Gastrocnemius medialis (tissue), 4 donors: Measurements from ENCODE around the gene SPTBN5. TPM values are rescaled to one million over a fixed set of nuclear protein-coding genes. Genes with fewer than 3 reads are reported as not detected.

Source experiments
- ATAC-seq, 2 donors: fragments of 150-250 bp; one replicate each; pipeline ENCODE4 v1.9.1; 2016
- DNase-seq, 2 donors: peaks; one replicate each; pipeline ENCODE4 v3.0.0-alpha.2; 2019
- H3K27ac ChIP-seq, 4 donors: fragments of 200-600 bp; sonication (generic); 1 replicate in 1 of 4; 2 replicates in 3 of 4; pipeline ENCODE4 v1.5.1; 2016 to 2018; ENCODE audit warnings: mild to moderate bottlenecking in 2 of 4, moderate library complexity in 1 of 4
- H3K27me3 ChIP-seq, 3 donors: fragments of 200-600 bp; sonication (generic) in 2 of 3; 1 replicate in 1 of 3; 2 replicates in 2 of 3; pipeline versions ENCODE4 v1.5.1 to v1.6.0; 2016 to 2019; ENCODE audit warnings: mild to moderate bottlenecking in 1 of 3, moderate library complexity in 1 of 3
- H3K36me3 ChIP-seq, 2 donors: fragments of 200-600 bp; sonication (generic) in 1 of 2; one replicate each; pipeline ENCODE4 v1.5.1; 2017 to 2018
- H3K4me1 ChIP-seq, 2 donors: fragments of 200-600 bp; sonication (generic) in 1 of 2; one replicate each; pipeline ENCODE4 v1.5.1; 2016 to 2017; ENCODE audit warnings: mild to moderate bottlenecking in 2 of 2
- H3K4me3 ChIP-seq, 4 donors: fragments of 200-600 bp; sonication (generic) in 3 of 4; 1 replicate in 1 of 4; 2 replicates in 3 of 4; pipeline ENCODE4 v1.5.1; 2016 to 2019; ENCODE audit warnings: mild to moderate bottlenecking in 2 of 4
- H3K9me3 ChIP-seq, 3 donors: fragments of 200-600 bp; sonication (generic) in 2 of 3; 1 replicate in 1 of 3; 2 replicates in 2 of 3; pipeline ENCODE4 v1.5.1; 2016 to 2019
- POLR2A ChIP-seq, 2 donors: fragments of 450-650 bp; IDR thresholded peaks; one replicate each; pipeline ENCODE4 v1.6.1; 2017; ENCODE audit warnings: antibody characterized with exemption in 2 of 2, mild to moderate bottlenecking in 2 of 2, moderate library complexity in 2 of 2
- in situ Hi-C, 4 donors: fragments of 200-750 bp; cut with MboI; loops; one replicate each; pipeline versions ENCODE4 v1.15.0 to v1.8.0; 2017; ENCODE audit warnings: low sequenced_read_pairs in 4 of 4
- intact Hi-C: fragments of 100-400 bp; cut with DNase I; formaldehyde crosslinking; loops from one replicate; pipeline ENCODE4 v1.15.1; 2023; ENCODE audit warnings: low total_unique reads
- total RNA-seq, 4 donors: library from RNA; depleted of rRNA; stranded (reverse); fragments of >200 nt; gene quantifications; one replicate each; pipeline versions ENCODE4 v1.1.0 to v1.2.3, GENCODE V29; 2016
- TF ChIP-seq, protein P1 (sequence below), 5 experiments: fragments of 450-650 bp in 3 of 5; fragments of 200-600 bp in 2 of 5; sonication (generic) in 2 of 5; IDR thresholded peaks in 4 of 5; conservative IDR thresholded peaks in 1 of 5; 1 replicate in 4 of 5; 2 replicates in 1 of 5; pipeline ENCODE4 v1.5.1; 2016 to 2019; ENCODE audit warnings: antibody characterized with exemption in 5 of 5, mild to moderate bottlenecking in 3 of 5, moderate library complexity in 3 of 5

SPTBN5 gene
- total RNA-seq, 4 donors from 2014 or later, result 0.03 to 0.05 (median 0.04) TPM; not detected in 1

DNA sequence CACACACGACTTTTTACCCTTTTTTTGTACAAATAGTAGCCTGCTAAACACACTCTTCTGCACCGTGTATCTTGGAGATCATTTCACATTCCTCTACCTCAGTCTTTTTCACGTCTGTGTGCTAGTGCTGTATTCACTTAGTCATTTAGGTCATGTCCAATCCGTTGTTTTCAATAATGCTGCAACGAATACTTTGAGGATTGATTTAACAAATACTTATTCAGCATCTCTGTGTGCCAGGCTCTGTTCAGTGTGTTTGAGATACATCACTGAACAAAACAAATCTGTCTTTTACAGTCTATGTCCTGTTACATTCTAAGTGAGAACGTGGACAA is 65.1 kb downstream of the SPTBN5 start:
- Histone ChIP-seq H3K4me3 (peak overlapping the region; percentile 63 to 90 (median 68)), H3K4me1 (peaks cover 15 to 18% of the 10 kb centered on the region in 2 donors), H3K27me3 (no peaks in the 10 kb centered on the region), H3K36me3 (peaks cover 0 to 25% of the 10 kb centered on the region in 2 donors), H3K27ac (peak overlapping the region; percentile 82 to 90 (median 87)), H3K9me3 (no peaks in the 10 kb centered on the region)
- intact Hi-C loops, result loop anchor here (5.0 kb wide), 2 partner anchors 56 to 74 kb away; partner anchors contain the start of gene MAPKBP1
- no peak for DNase-seq
- in situ Hi-C loops, result no loop called here
- TF ChIP-seq POLR2A (IDR thresholded peaks at IDR 0.05), result no peak
- TF ChIP-seq, protein P1, sequence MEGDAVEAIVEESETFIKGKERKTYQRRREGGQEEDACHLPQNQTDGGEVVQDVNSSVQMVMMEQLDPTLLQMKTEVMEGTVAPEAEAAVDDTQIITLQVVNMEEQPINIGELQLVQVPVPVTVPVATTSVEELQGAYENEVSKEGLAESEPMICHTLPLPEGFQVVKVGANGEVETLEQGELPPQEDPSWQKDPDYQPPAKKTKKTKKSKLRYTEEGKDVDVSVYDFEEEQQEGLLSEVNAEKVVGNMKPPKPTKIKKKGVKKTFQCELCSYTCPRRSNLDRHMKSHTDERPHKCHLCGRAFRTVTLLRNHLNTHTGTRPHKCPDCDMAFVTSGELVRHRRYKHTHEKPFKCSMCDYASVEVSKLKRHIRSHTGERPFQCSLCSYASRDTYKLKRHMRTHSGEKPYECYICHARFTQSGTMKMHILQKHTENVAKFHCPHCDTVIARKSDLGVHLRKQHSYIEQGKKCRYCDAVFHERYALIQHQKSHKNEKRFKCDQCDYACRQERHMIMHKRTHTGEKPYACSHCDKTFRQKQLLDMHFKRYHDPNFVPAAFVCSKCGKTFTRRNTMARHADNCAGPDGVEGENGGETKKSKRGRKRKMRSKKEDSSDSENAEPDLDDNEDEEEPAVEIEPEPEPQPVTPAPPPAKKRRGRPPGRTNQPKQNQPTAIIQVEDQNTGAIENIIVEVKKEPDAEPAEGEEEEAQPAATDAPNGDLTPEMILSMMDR (IDR thresholded peaks at IDR 0.05 in 4 of 5, conservative IDR thresholded peaks at IDR 0.05 in 1 of 5), result no peak
- ATAC-seq, result no peak

DNA sequence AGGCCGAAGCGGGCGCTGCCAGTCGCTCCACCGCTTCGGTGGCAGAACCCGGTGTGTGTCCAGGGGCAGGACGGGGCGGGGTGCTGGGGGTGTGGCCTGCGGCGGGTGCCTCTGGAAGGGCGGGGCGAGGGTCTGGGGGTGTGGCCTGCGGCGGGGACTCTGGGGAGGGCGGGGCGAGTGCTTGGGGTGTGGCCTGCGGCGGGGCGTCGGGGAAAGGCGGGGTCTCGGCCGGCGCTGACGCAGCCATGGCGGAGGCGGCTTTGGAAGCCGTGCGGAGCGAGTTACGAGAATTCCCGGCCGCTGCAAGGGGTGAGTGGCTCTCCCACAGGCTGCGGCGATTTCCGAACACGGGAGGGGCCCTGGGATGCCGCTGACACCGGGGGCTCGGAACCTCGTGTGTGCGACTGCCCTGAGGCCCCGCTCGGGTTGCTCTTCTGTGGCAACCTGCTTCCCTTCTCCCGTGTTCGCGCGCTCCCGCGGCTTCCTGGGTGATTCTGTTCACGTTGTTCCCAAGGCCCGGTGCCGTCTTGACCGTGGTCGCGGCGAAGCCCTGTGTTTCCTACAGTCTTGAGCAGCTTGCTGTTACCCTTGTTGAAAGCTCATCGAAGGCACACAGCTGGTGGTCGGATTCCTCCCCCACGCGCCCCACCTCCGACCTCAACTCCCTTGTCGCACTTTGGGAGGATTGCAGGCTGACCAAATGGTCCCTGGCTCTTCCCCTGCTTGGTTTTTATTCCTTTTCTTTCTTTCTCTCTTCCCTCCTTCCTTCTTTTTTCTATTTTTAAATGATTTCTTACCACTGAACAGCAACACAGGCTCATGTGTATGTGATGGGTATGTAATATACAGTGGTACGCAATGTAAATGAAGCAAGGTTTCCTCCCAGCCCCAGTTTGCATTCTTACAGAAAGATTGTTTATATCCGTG is 65.7 kb downstream of the SPTBN5 start, which contains the start of gene JMJD7:
Gene JMJD7, plus strand, starts transcription at position 213 of the 927 bp plus-strand sequence. Its CDS starts 33 bp downstream, at position 246.
- H3K9me3 ChIP-seq, result no peaks in the 10 kb centered on the region
- peak; percentile 88 to 91 for DNase-seq
- H3K36me3 ChIP-seq, result peaks cover 0 to 32% of the 10 kb centered on the region in 2 donors
- ATAC-seq, result peak; percentile 89
- H3K27ac ChIP-seq, result peak within 1 kb of the TSS; percentile 82 to 90 (median 87)
- TF ChIP-seq POLR2A (IDR thresholded peaks at IDR 0.05), result peak; percentile 72 to 77
- TF ChIP-seq, protein P1 (IDR thresholded peaks at IDR 0.05 in 4 of 5, conservative IDR thresholded peaks at IDR 0.05 in 1 of 5), result no peak
- no peaks in the 10 kb centered on the region for H3K27me3 ChIP-seq
- peak within 1 kb of the TSS; percentile 63 to 90 (median 68) for H3K4me3 ChIP-seq
- peaks cover 15 to 18% of the 10 kb centered on the region in 2 donors for H3K4me1 ChIP-seq
- intact Hi-C loops (loop anchor here (1.0 to 5.0 kb wide), 3 partner anchors 56 to 144 kb away; partner anchors contain the start of genes EHD4 and MAPKBP1), in situ Hi-C loops (no loop called here)

DNA sequence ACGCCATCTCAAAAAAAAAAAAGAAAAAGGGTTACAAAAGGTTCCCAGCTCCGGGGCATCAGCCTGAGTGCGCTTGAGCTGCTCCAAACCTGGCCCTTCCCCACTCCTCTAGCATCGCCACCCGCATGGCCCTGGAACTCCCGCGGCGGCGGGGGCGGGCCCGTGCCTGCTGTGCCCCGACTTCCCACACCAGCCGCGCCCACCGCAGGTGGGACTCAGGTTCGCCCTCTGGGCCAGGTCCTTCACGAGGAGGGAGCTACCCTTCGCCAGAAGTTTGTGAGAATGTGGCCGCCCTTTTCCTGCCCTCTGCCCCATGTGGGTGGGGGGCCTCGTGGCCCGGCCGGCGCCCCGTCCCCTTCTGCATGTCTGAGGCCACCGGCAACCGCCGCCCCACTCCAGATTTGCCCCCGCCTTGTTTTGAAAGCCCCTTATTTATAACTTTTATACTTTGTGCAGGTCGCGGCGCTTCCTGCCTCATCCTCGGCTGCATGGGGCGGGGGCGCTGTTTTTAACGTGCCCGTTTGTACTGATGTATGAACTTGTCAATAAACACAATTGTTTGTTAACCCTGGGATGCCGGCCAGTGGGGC is 66.5 kb downstream of the SPTBN5 start:
- H3K9me3 ChIP-seq, result no peaks in the 10 kb centered on the region
- ATAC-seq (peak in 1 of 2 donors; percentile 10), DNase-seq (peak in 1 of 2 donors; percentile 28)
- no peaks in the 10 kb centered on the region for H3K27me3 ChIP-seq
- intact Hi-C loops (loop anchor here (1.0 to 5.0 kb wide), 3 partner anchors 55 to 145 kb away; partner anchors contain the start of genes EHD4 and MAPKBP1), in situ Hi-C loops (no loop called here)
- H3K36me3 ChIP-seq, result peaks cover 0 to 37% of the 10 kb centered on the region in 2 donors
- H3K4me3 ChIP-seq, result peak overlapping the region; percentile 63 to 90 (median 68)
- peak overlapping the region; percentile 82 to 90 (median 87) for H3K27ac ChIP-seq
- TF ChIP-seq, protein P1 (IDR thresholded peaks at IDR 0.05 in 4 of 5, conservative IDR thresholded peaks at IDR 0.05 in 1 of 5), result no peak
- no peak for TF ChIP-seq POLR2A (IDR thresholded peaks at IDR 0.05)
- H3K4me1 ChIP-seq, result peaks cover 15 to 18% of the 10 kb centered on the region in 2 donors

DNA sequence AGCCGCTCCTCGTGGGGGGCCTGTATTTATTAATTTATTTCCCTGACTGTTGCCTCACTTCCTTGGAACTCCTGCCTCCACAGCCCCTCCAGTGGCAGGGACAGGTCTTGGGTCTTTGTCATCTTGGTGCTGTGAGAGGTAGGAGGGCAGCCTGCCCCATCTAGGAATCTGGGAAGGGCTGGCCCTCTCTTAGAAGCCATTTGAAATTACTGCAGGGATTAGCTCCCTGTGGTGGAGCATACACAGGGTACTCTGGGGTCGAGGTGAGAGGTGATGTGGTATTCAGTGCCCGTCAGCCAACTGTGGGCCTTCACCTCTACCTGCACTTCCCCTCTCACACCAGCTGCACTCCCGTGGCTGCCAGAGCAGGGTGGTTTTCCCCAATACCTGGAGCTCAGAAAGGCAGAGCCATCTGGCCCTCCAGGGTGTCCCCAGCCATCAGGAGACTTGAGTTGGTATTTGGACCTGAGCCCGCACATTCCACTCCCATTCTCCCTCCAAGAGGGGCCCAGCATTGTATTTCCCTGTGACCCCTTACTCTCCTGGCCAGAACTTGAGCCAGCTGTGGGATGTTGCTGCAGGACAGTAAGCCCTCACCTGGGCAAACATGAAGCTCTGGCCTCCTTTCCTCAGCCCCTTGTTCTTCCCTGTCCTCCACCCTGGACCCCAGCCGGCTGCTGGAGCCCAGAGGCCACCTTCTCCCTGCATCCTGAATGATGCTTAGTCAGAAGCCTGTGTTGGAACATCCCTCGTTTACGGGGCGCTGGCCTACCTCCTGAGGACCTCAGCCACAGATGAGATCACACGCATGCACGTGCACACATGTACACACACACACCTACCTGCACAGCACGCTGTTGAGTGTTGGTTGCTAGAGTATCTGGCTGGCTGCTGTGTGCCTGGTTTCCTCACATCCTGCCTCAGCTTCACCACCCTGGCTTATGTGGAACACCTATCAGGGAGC is 68.0 kb downstream of the SPTBN5 start:
- Histone ChIP-seq H3K9me3 (no peaks in the 10 kb centered on the region), H3K27me3 (no peaks in the 10 kb centered on the region), H3K27ac (no peak overlapping the region), H3K4me3 (no peak overlapping the region), H3K4me1 (peaks cover 15 to 18% of the 10 kb centered on the region in 2 donors), H3K36me3 (peaks cover 0 to 40% of the 10 kb centered on the region in 2 donors)
- TF ChIP-seq, protein P1 (IDR thresholded peaks at IDR 0.05 in 4 of 5, conservative IDR thresholded peaks at IDR 0.05 in 1 of 5), result no peak
- TF ChIP-seq POLR2A (IDR thresholded peaks at IDR 0.05), result no peak
- ATAC-seq, result no peak
- in situ Hi-C loops, result no loop called here
- intact Hi-C loops, result loop anchor here (5.0 kb wide), 2 partner anchors 54 to 76 kb away; partner anchors contain the start of gene MAPKBP1
- no peak for DNase-seq
